Measurements from ENCODE around the gene ISOC1.

- TF ChIP-seq EZH2 (IDR thresholded peaks at IDR 0.05) (no peak), POLR2AphosphoS5 (IDR thresholded peaks at IDR 0.05; ENCODE audit: borderline replicate concordance, low read depth, low read length) (no peak), FOXP2 (optimal IDR thresholded peaks at IDR 0.05; ENCODE audit: control extremely low read depth, extremely low read length, insufficient read depth) (no peak)
These were observed 16.3 kb upstream of the ISOC1 start for GRCh38 chr5:129078247-129078646.

All from SK-N-MC (cell line).